Activated CD8-positive, alpha-beta T cell treated with anti-CD3 and anti-CD28 coated beads for 36 hours (primary cell): Measurements from ENCODE around the gene PDE8B. TPM values are rescaled to one million over a fixed set of nuclear protein-coding genes. Genes with fewer than 3 reads are reported as not detected.

Source experiments
- ATAC-seq: fragments of 200-7000 bp; cut with Tn5 transposase; one replicate; pipeline ENCODE4 v1.10.0; 2021; ENCODE audit warnings: mild to moderate bottlenecking, moderate library complexity
- CTCF ChIA-PET: fragments of 350-600 bp; sonication (Branson Sonifier 250); formaldehyde crosslinking; loops from one replicate; lab custom pipeline; 2021; ENCODE audit warnings: antibody characterized with exemption; lab: Charles Lee
- POLR2A ChIA-PET: fragments of 350-600 bp; sonication (Branson Sonifier 250); formaldehyde crosslinking; loops from one replicate; lab custom pipeline; 2021; ENCODE audit warnings: antibody characterized with exemption; lab: Charles Lee
- DNase-seq: peaks from one replicate; pipeline ENCODE4 v3.0.0-alpha.2; 2020
- H3K27ac Mint-ChIP-seq: one replicate; pipeline ENCODE4 v1.8.0; 2021; ENCODE audit warnings: mild to moderate bottlenecking, mixed read lengths
- H3K27me3 Mint-ChIP-seq: one replicate; pipeline ENCODE4 v1.8.0; 2021; ENCODE audit warnings: mixed read lengths
- H3K36me3 Mint-ChIP-seq: one replicate; pipeline ENCODE4 v1.8.0; 2021; ENCODE audit warnings: low read depth, mixed read lengths
- H3K4me1 Mint-ChIP-seq: one replicate; pipeline ENCODE4 v1.8.0; 2021; ENCODE audit warnings: low read depth, mixed read lengths
- H3K4me3 Mint-ChIP-seq: one replicate; pipeline ENCODE4 v1.8.0; 2021; ENCODE audit warnings: mild to moderate bottlenecking, moderate library complexity, mixed read lengths
- H3K9me3 Mint-ChIP-seq: one replicate; pipeline ENCODE4 v1.8.0; 2021; ENCODE audit warnings: mixed read lengths
- intact Hi-C: fragments of 100-400 bp; cut with micrococcal nuclease; formaldehyde crosslinking; loops from one replicate; pipeline ENCODE4 v1.10.0; 2022
- total RNA-seq, 2 experiments: library from RNA; stranded (reverse); gene quantifications; one replicate each; pipeline ENCODE4 v1.2.3, GENCODE V29; 2021
- TF ChIP-seq, protein P1 (sequence below): fragments of 200-600 bp; IDR thresholded peaks from one replicate; pipeline ENCODE4 v1.8.0; 2022; ENCODE audit warnings: antibody characterized with exemption, mild to moderate bottlenecking

The PDE8B gene
- total RNA-seq, 2 experiments from 2014 or later = 0.47 TPM; not detected in 1

GRCh38 chr5:77168161-77168878 lies 42.2 kb upstream of the PDE8B start:
- Mint-ChIP-seq H3K4me3 (no peak overlapping the region), H3K27ac (no peak overlapping the region), H3K36me3 (no peaks in the 10 kb centered on the region), H3K27me3 (peaks cover 9% of the 10 kb centered on the region), H3K9me3 (no peaks in the 10 kb centered on the region), H3K4me1 (no peaks in the 10 kb centered on the region)
- ATAC-seq (no peak), DNase-seq (no peak)
- TF ChIP-seq, protein P1, sequence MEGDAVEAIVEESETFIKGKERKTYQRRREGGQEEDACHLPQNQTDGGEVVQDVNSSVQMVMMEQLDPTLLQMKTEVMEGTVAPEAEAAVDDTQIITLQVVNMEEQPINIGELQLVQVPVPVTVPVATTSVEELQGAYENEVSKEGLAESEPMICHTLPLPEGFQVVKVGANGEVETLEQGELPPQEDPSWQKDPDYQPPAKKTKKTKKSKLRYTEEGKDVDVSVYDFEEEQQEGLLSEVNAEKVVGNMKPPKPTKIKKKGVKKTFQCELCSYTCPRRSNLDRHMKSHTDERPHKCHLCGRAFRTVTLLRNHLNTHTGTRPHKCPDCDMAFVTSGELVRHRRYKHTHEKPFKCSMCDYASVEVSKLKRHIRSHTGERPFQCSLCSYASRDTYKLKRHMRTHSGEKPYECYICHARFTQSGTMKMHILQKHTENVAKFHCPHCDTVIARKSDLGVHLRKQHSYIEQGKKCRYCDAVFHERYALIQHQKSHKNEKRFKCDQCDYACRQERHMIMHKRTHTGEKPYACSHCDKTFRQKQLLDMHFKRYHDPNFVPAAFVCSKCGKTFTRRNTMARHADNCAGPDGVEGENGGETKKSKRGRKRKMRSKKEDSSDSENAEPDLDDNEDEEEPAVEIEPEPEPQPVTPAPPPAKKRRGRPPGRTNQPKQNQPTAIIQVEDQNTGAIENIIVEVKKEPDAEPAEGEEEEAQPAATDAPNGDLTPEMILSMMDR = no peak
- intact Hi-C loops = no loop called here
- CTCF ChIA-PET = interaction anchor here (1.1 to 1.3 kb wide), 2 partner anchors 15 to 18 kb away, joined by 3 read pairs; no protein-coding TSS in a partner anchor
- POLR2A ChIA-PET = no interaction called here

DNA sequence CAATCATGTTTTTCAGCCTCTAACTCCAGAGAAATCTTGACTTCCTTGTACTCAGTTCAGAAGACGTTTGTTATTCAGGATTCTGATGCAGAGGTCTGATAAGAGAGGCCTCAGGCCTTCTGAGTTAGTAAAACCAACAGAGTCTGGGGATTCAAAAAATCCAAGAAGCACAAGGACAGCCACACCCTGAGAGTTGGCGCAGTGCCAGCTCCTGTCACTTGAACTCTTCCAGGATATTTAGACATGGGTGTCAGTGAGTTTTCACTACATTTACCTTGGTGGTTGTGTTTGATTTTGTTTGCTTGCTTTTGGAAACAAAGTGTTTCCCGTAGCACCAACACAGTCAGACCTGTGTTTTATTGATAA lies 41.6 kb upstream of the PDE8B start:
- TF ChIP-seq, protein P1 = no peak
- Mint-ChIP-seq H3K27ac (no peak overlapping the region), H3K4me3 (no peak overlapping the region), H3K36me3 (no peaks in the 10 kb centered on the region), H3K4me1 (no peaks in the 10 kb centered on the region), H3K9me3 (no peaks in the 10 kb centered on the region), H3K27me3 (peaks cover 8% of the 10 kb centered on the region)
- DNase-seq (no peak), ATAC-seq (no peak)
- POLR2A ChIA-PET = no interaction called here
- intact Hi-C loops = no loop called here
- CTCF ChIA-PET = no interaction called here

GRCh38 chr5:77170196-77170890 lies 40.1 kb upstream of the PDE8B start:
- intact Hi-C loops = no loop called here
- TF ChIP-seq, protein P1 = no peak
- ATAC-seq (no peak), DNase-seq (no peak)
- Mint-ChIP-seq H3K27ac (no peak overlapping the region), H3K9me3 (no peaks in the 10 kb centered on the region), H3K27me3 (peaks cover 8% of the 10 kb centered on the region), H3K4me3 (no peak overlapping the region), H3K4me1 (no peaks in the 10 kb centered on the region), H3K36me3 (no peaks in the 10 kb centered on the region)
- POLR2A ChIA-PET = no interaction called here
- CTCF ChIA-PET = no interaction called here

DNA sequence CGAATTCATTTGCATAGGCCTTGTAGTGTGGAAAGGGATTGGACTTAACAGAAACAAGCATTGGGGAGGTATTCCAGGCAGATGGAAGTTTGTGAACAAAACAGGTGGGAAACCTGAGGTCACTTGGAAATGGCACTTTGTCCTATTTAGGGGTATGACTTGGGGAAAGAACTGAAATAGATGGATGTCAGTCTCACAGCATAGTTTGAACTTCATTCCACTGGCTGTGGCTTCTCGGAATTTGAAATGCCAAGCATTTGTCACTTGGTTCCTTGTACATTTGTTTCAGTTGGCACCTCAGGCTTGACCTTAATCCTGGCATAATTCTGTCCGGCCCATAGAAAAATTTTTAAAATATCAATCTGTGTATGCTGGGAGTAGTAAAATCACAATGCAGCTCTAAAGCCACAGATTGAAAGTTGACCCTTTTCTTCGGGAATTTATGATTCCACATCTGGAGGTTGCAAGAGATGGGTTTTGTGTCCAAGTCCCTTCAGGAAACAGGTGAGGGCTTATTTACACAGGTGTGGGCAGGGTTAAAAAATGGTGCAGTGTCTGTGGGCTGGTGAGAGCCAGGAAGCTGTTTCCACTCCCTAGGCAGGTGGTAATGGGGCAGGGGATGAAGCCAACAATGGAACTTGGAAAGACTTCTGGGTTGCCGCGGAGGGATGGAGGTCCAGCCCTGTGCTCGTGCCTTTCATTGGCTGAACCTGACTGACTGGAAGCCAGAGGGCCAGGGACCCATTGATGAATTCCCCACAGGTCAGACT lies 39.2 kb upstream of the PDE8B start:
- no peak overlapping the region for H3K4me3 Mint-ChIP-seq
- POLR2A ChIA-PET = no interaction called here
- DNase-seq = no peak
- intact Hi-C loops = no loop called here
- no peaks in the 10 kb centered on the region for H3K36me3 Mint-ChIP-seq
- ATAC-seq = no peak
- peaks cover 8% of the 10 kb centered on the region for H3K27me3 Mint-ChIP-seq
- no peaks in the 10 kb centered on the region for H3K9me3 Mint-ChIP-seq
- TF ChIP-seq, protein P1 = no peak
- H3K4me1 Mint-ChIP-seq = no peaks in the 10 kb centered on the region
- no peak overlapping the region for H3K27ac Mint-ChIP-seq
- CTCF ChIA-PET = no interaction called here
